ENCODE data around the gene PAGE2.
"Not testable (repeated sequence)": the region's sequence is repeated elsewhere in the genome, so short reads cannot be mapped to it uniquely, and the experiment has no call there.

PAGE2 gene

GRCh38 chrX:55129361-55129760 is 40.5 kb downstream of the PAGE2 start:
- no peak overlapping the region for H4K8ac ChIP-seq (ENCODE audit: low read depth, low read length)
- no peak overlapping the region for H3K27ac ChIP-seq (ENCODE audit: low read depth, low read length)
- H3K79me2 ChIP-seq (ENCODE audit: control insufficient read depth, insufficient read depth, low read length) = no peaks in the 10 kb centered on the region
- H3K56ac ChIP-seq (ENCODE audit: low read length) = no peak overlapping the region
- no peak overlapping the region for H3K4me2 ChIP-seq (ENCODE audit: low read length)
- H2BK5ac ChIP-seq (ENCODE audit: low read length) = no peak overlapping the region
- H3K18ac ChIP-seq (ENCODE audit: low read length) = no peak overlapping the region
- H2BK120ac ChIP-seq (ENCODE audit: low read depth, low read length) = no peak overlapping the region
- no peak overlapping the region for H2BK15ac ChIP-seq (replicated peaks; ENCODE audit: low read depth)
- H3K4me1 ChIP-seq (ENCODE audit: control insufficient read depth, low read depth, low read length) = no peaks in the 10 kb centered on the region
- H3K9ac ChIP-seq (ENCODE audit: low read length) = no peak overlapping the region
- no peaks in the 10 kb centered on the region for H3K27me3 ChIP-seq (ENCODE audit: insufficient read depth, low read length, poor library complexity)
- no peak overlapping the region for H3K4ac ChIP-seq (ENCODE audit: low read depth, low read length)
- H3K4me3 ChIP-seq (ENCODE audit: low read length) = no peak overlapping the region
- WGBS (ENCODE audit: extremely low coverage, insufficient coverage, low lambda C conversion rate) = no CpG with 5 or more reads among the region's 2 CpGs
- H4K5ac ChIP-seq (ENCODE audit: low read length) = no peak overlapping the region
- no peaks in the 10 kb centered on the region for H3K79me1 ChIP-seq (ENCODE audit: low read length)
- H2AK5ac ChIP-seq (ENCODE audit: low read length) = no peak overlapping the region
- no peaks in the 10 kb centered on the region for H3K36me3 ChIP-seq (ENCODE audit: control insufficient read depth, insufficient read depth, low read length)
- DNase-seq = no peak
- no peak overlapping the region for H3K23ac ChIP-seq (ENCODE audit: low read length)

GRCh38 chrX:55130481-55130880 is 41.7 kb downstream of the PAGE2 start:
- Histone ChIP-seq H2AK5ac (ENCODE audit: low read length) (no peak overlapping the region), H3K36me3 (ENCODE audit: control insufficient read depth, insufficient read depth, low read length) (no peaks in the 10 kb centered on the region), H3K56ac (ENCODE audit: low read length) (no peak overlapping the region), H3K9ac (ENCODE audit: low read length) (no peak overlapping the region), H3K27me3 (ENCODE audit: insufficient read depth, low read length, poor library complexity) (no peaks in the 10 kb centered on the region), H3K79me2 (ENCODE audit: control insufficient read depth, insufficient read depth, low read length) (no peaks in the 10 kb centered on the region), H2BK120ac (ENCODE audit: low read depth, low read length) (no peak overlapping the region), H3K18ac (ENCODE audit: low read length) (no peak overlapping the region), H4K5ac (ENCODE audit: low read length) (no peak overlapping the region), H3K27ac (ENCODE audit: low read depth, low read length) (no peak overlapping the region), H2BK15ac (replicated peaks; ENCODE audit: low read depth) (no peak overlapping the region), H3K4me3 (ENCODE audit: low read length) (no peak overlapping the region), H2BK5ac (ENCODE audit: low read length) (no peak overlapping the region), H3K4me2 (ENCODE audit: low read length) (no peak overlapping the region), H3K4ac (ENCODE audit: low read depth, low read length) (no peak overlapping the region), H3K79me1 (ENCODE audit: low read length) (no peaks in the 10 kb centered on the region), H4K8ac (ENCODE audit: low read depth, low read length) (no peak overlapping the region), H3K23ac (ENCODE audit: low read length) (no peak overlapping the region), H3K4me1 (ENCODE audit: control insufficient read depth, low read depth, low read length) (no peaks in the 10 kb centered on the region)
- WGBS (ENCODE audit: extremely low coverage, insufficient coverage, low lambda C conversion rate) = no CpG with 5 or more reads among the region's 4 CpGs
- DNase-seq = no peak

DNA sequence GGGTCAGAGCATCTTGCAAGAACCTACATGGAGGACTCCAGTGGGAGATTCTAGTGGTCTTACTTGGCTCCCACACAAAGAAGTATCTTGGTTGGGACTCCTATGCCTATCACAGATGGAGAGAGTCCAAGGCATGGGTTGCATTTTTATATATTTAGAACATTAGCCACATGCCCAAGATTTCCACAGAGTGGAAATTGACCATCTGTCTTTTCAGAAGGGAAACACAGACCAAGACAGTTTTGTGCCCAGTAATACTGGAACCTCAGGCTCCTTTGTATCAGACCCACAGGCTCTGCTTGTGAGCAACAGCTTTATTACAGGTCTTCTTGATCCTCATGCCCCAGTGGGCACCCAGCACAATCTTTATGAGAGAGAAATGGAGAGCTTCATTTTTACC is 43.6 kb downstream of the PAGE2 start:
- no peaks in the 10 kb centered on the region for H3K79me2 ChIP-seq (ENCODE audit: control insufficient read depth, insufficient read depth, low read length)
- DNase-seq = no peak
- H3K36me3 ChIP-seq (ENCODE audit: control insufficient read depth, insufficient read depth, low read length) = no peaks in the 10 kb centered on the region
- H2BK120ac ChIP-seq (ENCODE audit: low read depth, low read length) = no peak overlapping the region
- no peak overlapping the region for H3K4me3 ChIP-seq (ENCODE audit: low read length)
- H4K5ac ChIP-seq (ENCODE audit: low read length) = no peak overlapping the region
- no peaks in the 10 kb centered on the region for H3K27me3 ChIP-seq (ENCODE audit: insufficient read depth, low read length, poor library complexity)
- no peaks in the 10 kb centered on the region for H3K79me1 ChIP-seq (ENCODE audit: low read length)
- H3K9ac ChIP-seq (ENCODE audit: low read length) = no peak overlapping the region
- no peak overlapping the region for H3K56ac ChIP-seq (ENCODE audit: low read length)
- H3K27ac ChIP-seq (ENCODE audit: low read depth, low read length) = no peak overlapping the region
- H3K4ac ChIP-seq (ENCODE audit: low read depth, low read length) = no peak overlapping the region
- no peak overlapping the region for H3K18ac ChIP-seq (ENCODE audit: low read length)
- no peaks in the 10 kb centered on the region for H3K4me1 ChIP-seq (ENCODE audit: control insufficient read depth, low read depth, low read length)
- no peak overlapping the region for H3K23ac ChIP-seq (ENCODE audit: low read length)
- no peak overlapping the region for H3K4me2 ChIP-seq (ENCODE audit: low read length)
- H4K8ac ChIP-seq (ENCODE audit: low read depth, low read length) = no peak overlapping the region
- no peak overlapping the region for H2AK5ac ChIP-seq (ENCODE audit: low read length)
- H2BK15ac ChIP-seq (replicated peaks; ENCODE audit: low read depth) = no peak overlapping the region
- H2BK5ac ChIP-seq (ENCODE audit: low read length) = no peak overlapping the region

- Histone ChIP-seq H3K79me2 (ENCODE audit: control insufficient read depth, insufficient read depth, low read length) (no peaks in the 10 kb centered on the region), H3K79me1 (ENCODE audit: low read length) (no peaks in the 10 kb centered on the region), H2BK5ac (ENCODE audit: low read length) (peak overlapping the region; percentile 35), H3K56ac (ENCODE audit: low read length) (peak overlapping the region; percentile 15), H3K23ac (ENCODE audit: low read length) (no peak overlapping the region), H3K4me1 (ENCODE audit: control insufficient read depth, low read depth, low read length) (no peaks in the 10 kb centered on the region), H3K4me3 (ENCODE audit: low read length) (no peak overlapping the region), H2BK120ac (ENCODE audit: low read depth, low read length) (no peak overlapping the region), H3K18ac (ENCODE audit: low read length) (no peak overlapping the region), H2BK15ac (replicated peaks; ENCODE audit: low read depth) (no peak overlapping the region), H2AK5ac (ENCODE audit: low read length) (no peak overlapping the region), H3K4me2 (ENCODE audit: low read length) (no peak overlapping the region), H3K27me3 (ENCODE audit: insufficient read depth, low read length, poor library complexity) (no peaks in the 10 kb centered on the region), H3K4ac (ENCODE audit: low read depth, low read length) (no peak overlapping the region), H3K27ac (ENCODE audit: low read depth, low read length) (no peak overlapping the region), H4K5ac (ENCODE audit: low read length) (no peak overlapping the region), H3K9ac (ENCODE audit: low read length) (no peak overlapping the region), H4K8ac (ENCODE audit: low read depth, low read length) (no peak overlapping the region), H3K36me3 (ENCODE audit: control insufficient read depth, insufficient read depth, low read length) (no peaks in the 10 kb centered on the region)
- peak; percentile 62 for DNase-seq
- WGBS (ENCODE audit: extremely low coverage, insufficient coverage, low lambda C conversion rate) = no CpG with 5 or more reads among the region's 1 CpG
Observed at GRCh38 chrX:55135171-55135570, 46.4 kb downstream of the PAGE2 start.

- H2BK120ac ChIP-seq (ENCODE audit: low read depth, low read length); H2BK5ac ChIP-seq (ENCODE audit: low read length); H3K4me2 ChIP-seq (ENCODE audit: low read length); H3K27ac ChIP-seq (ENCODE audit: low read depth, low read length); H2BK15ac ChIP-seq (replicated peaks; ENCODE audit: low read depth); H3K4me1 ChIP-seq (ENCODE audit: control insufficient read depth, low read depth, low read length); H3K27me3 ChIP-seq (ENCODE audit: insufficient read depth, low read length, poor library complexity); H3K4me3 ChIP-seq (ENCODE audit: low read length); H3K79me1 ChIP-seq (ENCODE audit: low read length); H3K56ac ChIP-seq (ENCODE audit: low read length); H3K9ac ChIP-seq (ENCODE audit: low read length); H3K4ac ChIP-seq (ENCODE audit: low read depth, low read length); H2AK5ac ChIP-seq (ENCODE audit: low read length); DNase-seq; H3K79me2 ChIP-seq (ENCODE audit: control insufficient read depth, insufficient read depth, low read length); H3K36me3 ChIP-seq (ENCODE audit: control insufficient read depth, insufficient read depth, low read length); H4K5ac ChIP-seq (ENCODE audit: low read length); H4K8ac ChIP-seq (ENCODE audit: low read depth, low read length); H3K23ac ChIP-seq (ENCODE audit: low read length); H3K18ac ChIP-seq (ENCODE audit: low read length): not testable (repeated sequence)
- WGBS (ENCODE audit: extremely low coverage, insufficient coverage, low lambda C conversion rate) = no CpG with 5 or more reads among the region's 1 CpG
Observed at GRCh38 chrX:55140800-55141199, 52.0 kb downstream of the PAGE2 start.

All from mesendoderm (in vitro differentiated cells).